Lung (tissue), 12 donors: ENCODE measurements around the gene RALGAPA2. TPM values are rescaled to one million over a fixed set of nuclear protein-coding genes. Genes with fewer than 3 reads are reported as not detected.

Experiments used
- ATAC-seq: fragments of 200-7000 bp; cut with Tn5 transposase; one replicate; pipeline ENCODE4 v1.9.1; 2020; ENCODE audit warnings: moderate number of reproducible peaks; ENCODE audit not compliant: insufficient read depth, low FRiP score
- DNase-seq, 3 donors: peaks; one replicate each; pipeline ENCODE4 v3.0.0-alpha.2; 2013 to 2017
- H3K27ac ChIP-seq, 2 donors: one replicate each; pipeline ENCODE4 v1.5.1; 2013; ENCODE audit warnings: mild to moderate bottlenecking in 2 of 2, moderate library complexity in 2 of 2, control low read depth in 1 of 2, inconsistent platforms in 1 of 2, low read depth in 1 of 2, low read length in 1 of 2
- H3K27me3 ChIP-seq, 3 donors: one replicate each; pipeline ENCODE4 v1.5.1; 2013; ENCODE audit warnings: low read length in 2 of 3; ENCODE audit not compliant: control insufficient read depth in 3 of 3, insufficient read depth in 3 of 3
- H3K36me3 ChIP-seq, 4 donors: one replicate each; pipeline ENCODE4 v1.5.1; 2013; ENCODE audit warnings: low read length in 4 of 4, mild to moderate bottlenecking in 1 of 4, moderate library complexity in 1 of 4; ENCODE audit not compliant: control insufficient read depth in 4 of 4, insufficient read depth in 4 of 4
- H3K4me1 ChIP-seq, 5 donors: one replicate each; pipeline ENCODE4 v1.5.1; 2013; ENCODE audit warnings: low read length in 5 of 5, mild to moderate bottlenecking in 2 of 5, moderate library complexity in 1 of 5; ENCODE audit not compliant: control insufficient read depth in 5 of 5, insufficient read depth in 5 of 5
- H3K4me3 ChIP-seq: one replicate; pipeline ENCODE4 v1.5.1; 2013; ENCODE audit warnings: mild to moderate bottlenecking, control low read depth, moderate library complexity
- H3K9ac ChIP-seq, 2 donors: one replicate each; pipeline ENCODE4 v1.5.1; 2013; ENCODE audit warnings: low read length in 2 of 2, control low read depth in 1 of 2; ENCODE audit not compliant: insufficient read depth in 1 of 2
- H3K9me3 ChIP-seq, 4 donors: one replicate each; pipeline ENCODE4 v1.5.1; 2013; ENCODE audit warnings: low read length in 3 of 4, mild to moderate bottlenecking in 1 of 4, moderate library complexity in 1 of 4; ENCODE audit not compliant: control insufficient read depth in 4 of 4, insufficient read depth in 3 of 4
- CTCF ChIP-seq: IDR thresholded peaks from 2 replicates; pipeline ENCODE4 v1.5.1; 2012; ENCODE audit warnings: mild to moderate bottlenecking; ENCODE audit errors: control extremely low read depth, extremely low read depth
- WGBS, 2 donors: extraction: QIAGEN DNeasy Blood & Tissue Kit; methylation state at CpG; one replicate each; pipeline ENCODE4 v1.1.7; 2013; 5-methylcytosine and 5-hydroxymethylcytosine counted together
- polyA plus RNA-seq, 2 donors: library from polyadenylated mRNA; stranded (reverse); fragments of 200-250 nt; gene quantifications; one replicate each; pipeline ENCODE4 v1.2.1, GENCODE V29; 2013
- total RNA-seq, 2 donors: library from RNA; depleted of rRNA in 1 of 2; stranded (reverse); fragments of >200 nt in 1 of 2; gene quantifications; one replicate each; pipeline ENCODE4 v1.2.1, GENCODE V29; 2014 to 2021
- donor health status: control.
- donor health status: control.
- donor health status: Bipolar disorder and iron deficiency.
- donor health status: healthy.
- donor health status: DM: yes; HTN: yes; CAD: no.

RALGAPA2 gene
- total and polyA plus RNA-seq, 4 donors, result 12.1 to 83.4 (median 55.6) TPM

GRCh38 chr20:20663841-20664240, 48.6 kb downstream of the RALGAPA2 start:
- H3K9ac ChIP-seq, result no peak overlapping the region
- 89% methylated on average over 3 of the region's 3 CpGs for WGBS, 2 donors
- H3K9me3 ChIP-seq, result no peaks in the 10 kb centered on the region
- no peak for TF ChIP-seq CTCF
- no peak for DNase-seq
- H3K4me3 ChIP-seq, result no peak overlapping the region
- peaks cover 0 to 12% (median 5%) of the 10 kb centered on the region in 5 donors for H3K4me1 ChIP-seq
- no peak for ATAC-seq
- H3K27ac ChIP-seq, result no peak overlapping the region
- H3K27me3 ChIP-seq, result no peaks in the 10 kb centered on the region
- H3K36me3 ChIP-seq, result no peaks in the 10 kb centered on the region

GRCh38 chr20:20658871-20659431, 53.5 kb downstream of the RALGAPA2 start:
- ATAC-seq (no peak), DNase-seq (no peak)
- Histone ChIP-seq H3K4me3 (no peak overlapping the region), H3K9ac (no peak overlapping the region), H3K36me3 (peaks cover 0 to 9% (median 0%) of the 10 kb centered on the region in 4 donors), H3K27me3 (no peaks in the 10 kb centered on the region), H3K4me1 (peaks cover 0 to 2% (median 0%) of the 10 kb centered on the region in 5 donors), H3K9me3 (no peaks in the 10 kb centered on the region), H3K27ac (no peak overlapping the region)
- no peak for TF ChIP-seq CTCF
- WGBS, 2 donors, result 69 to 80% methylated on average over 4 of the region's 4 CpGs

GRCh38 chr20:20658123-20658522, 54.3 kb downstream of the RALGAPA2 start:
- no peak for ATAC-seq
- no peak overlapping the region for H3K9ac ChIP-seq

More at GRCh38 chr20:20658123-20658522, 54.3 kb downstream of the RALGAPA2 start:
- H3K27ac ChIP-seq, result no peak overlapping the region
- H3K36me3 ChIP-seq, result peaks cover 0 to 9% (median 0%) of the 10 kb centered on the region in 4 donors
- no peak for TF ChIP-seq CTCF
- H3K27me3 ChIP-seq, result no peaks in the 10 kb centered on the region
- no peak for DNase-seq
- H3K9me3 ChIP-seq, result no peaks in the 10 kb centered on the region
- H3K4me1 ChIP-seq, result peaks cover 0 to 2% (median 0%) of the 10 kb centered on the region in 5 donors
- H3K4me3 ChIP-seq, result no peak overlapping the region
